ENCODE data around the gene HMGB1. TPM values are rescaled to one million over a fixed set of nuclear protein-coding genes. Genes with fewer than 3 reads are reported as not detected.

Gene HMGB1
- total and polyA plus RNA-seq, 2 of the 13 experiments (the other 11 are each of a cell fraction or from before 2014, with no cell fraction given), result 115 to 584 TPM

DNA sequence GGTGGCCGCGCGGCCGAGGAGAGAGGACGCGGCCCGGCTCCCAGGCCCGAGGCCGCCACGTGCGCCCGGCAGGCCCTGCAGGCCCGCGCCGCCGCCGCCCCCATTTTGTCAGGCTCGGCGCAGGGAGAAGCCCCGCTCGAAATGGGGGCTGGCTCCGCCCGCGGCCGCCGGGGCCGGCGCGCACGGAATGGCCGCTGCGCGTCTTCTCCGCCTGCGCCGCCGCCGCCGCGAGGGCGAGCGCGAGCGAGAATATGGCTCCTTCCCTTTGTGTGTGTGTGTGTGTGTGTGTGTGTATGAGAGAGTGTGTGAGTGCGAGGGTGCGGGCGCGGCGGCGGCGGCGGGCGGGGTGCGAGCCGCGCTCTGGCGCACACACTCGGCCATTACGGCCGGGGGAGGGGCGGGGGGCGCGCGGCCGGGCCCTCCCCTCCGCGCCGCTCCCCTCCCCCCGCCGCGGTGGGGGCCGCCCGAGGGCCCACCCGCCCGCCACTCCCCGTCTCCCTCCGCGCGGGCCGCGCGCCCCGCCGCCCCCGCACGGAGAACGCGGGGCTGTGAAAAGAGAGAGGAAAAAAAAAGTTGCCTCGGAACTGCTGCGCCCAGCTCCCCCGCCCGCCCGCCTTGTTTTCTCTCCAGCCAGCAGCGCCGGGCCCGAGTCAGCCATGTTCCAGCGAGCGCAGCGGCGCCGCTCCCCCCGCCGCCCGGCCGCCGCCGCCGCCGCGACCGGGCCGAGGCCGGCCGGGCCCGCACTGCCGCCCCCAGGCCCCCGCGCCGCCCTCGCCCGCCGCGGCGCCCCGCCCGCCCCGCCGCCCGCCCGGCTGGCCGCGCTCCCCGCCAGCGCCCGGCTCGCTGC, 1.0 kb downstream of the HMGB1 start (continued):
- TF ChIP-seq SAP130 (CRISPR knock-in tag; IDR thresholded peaks at IDR 0.05; ENCODE audit: low read depth) (peak; percentile 13; the same call in 1 of the 2 replicates), TCF12 (IDR thresholded peaks at IDR 0.05) (no peak), TCF12 (CRISPR knock-in tag; IDR thresholded peaks at IDR 0.05) (no peak), ZNF260 (CRISPR knock-in tag; IDR thresholded peaks at IDR 0.05; ENCODE audit: borderline replicate concordance, low read depth) (no peak), ZNF709 (CRISPR knock-in tag; IDR thresholded peaks at IDR 0.05) (0 out of 2 replicates have a peak, but pooled peaks have one; percentile 47), AGO1 (IDR thresholded peaks at IDR 0.05; ENCODE audit: low read depth, low read length, poor library complexity, severe bottlenecking) (peak; percentile 78), ZNF253 (CRISPR knock-in tag; IDR thresholded peaks at IDR 0.05; ENCODE audit: borderline replicate concordance) (no peak), ZNF558 (CRISPR knock-in tag; IDR thresholded peaks at IDR 0.05; ENCODE audit: borderline replicate concordance) (peak; percentile 58; the same call in 1 of the 2 replicates), MTF2 (CRISPR knock-in tag; IDR thresholded peaks at IDR 0.05; ENCODE audit: borderline replicate concordance) (no peak), RBM22 (optimal IDR thresholded peaks at IDR 0.05; ENCODE audit: low read length) (peak; percentile 25), POLR2AphosphoS2 (IDR thresholded peaks at IDR 0.05; ENCODE audit: low read depth, low read length) (no peak), ZNF563 (CRISPR knock-in tag; IDR thresholded peaks at IDR 0.05) (peak; percentile 88; the same call in 1 of the 2 replicates), HNRNPLL (IDR thresholded peaks at IDR 0.05; ENCODE audit: low read depth, low read length, poor library complexity, severe bottlenecking) (peak; percentile 79), BORCS8-MEF2B (CRISPR knock-in tag; IDR thresholded peaks at IDR 0.05) (peak; percentile 67; the same call in 1 of the 2 replicates), IRX3 (CRISPR knock-in tag; IDR thresholded peaks at IDR 0.05; ENCODE audit: borderline replicate concordance, low read depth) (peak; percentile 90; the same call in 1 of the 2 replicates), PAX8 (CRISPR knock-in tag; IDR thresholded peaks at IDR 0.05; ENCODE audit: borderline replicate concordance) (peak; percentile 51; the same call in 1 of the 2 replicates)
- TF ChIP-seq, protein P1, sequence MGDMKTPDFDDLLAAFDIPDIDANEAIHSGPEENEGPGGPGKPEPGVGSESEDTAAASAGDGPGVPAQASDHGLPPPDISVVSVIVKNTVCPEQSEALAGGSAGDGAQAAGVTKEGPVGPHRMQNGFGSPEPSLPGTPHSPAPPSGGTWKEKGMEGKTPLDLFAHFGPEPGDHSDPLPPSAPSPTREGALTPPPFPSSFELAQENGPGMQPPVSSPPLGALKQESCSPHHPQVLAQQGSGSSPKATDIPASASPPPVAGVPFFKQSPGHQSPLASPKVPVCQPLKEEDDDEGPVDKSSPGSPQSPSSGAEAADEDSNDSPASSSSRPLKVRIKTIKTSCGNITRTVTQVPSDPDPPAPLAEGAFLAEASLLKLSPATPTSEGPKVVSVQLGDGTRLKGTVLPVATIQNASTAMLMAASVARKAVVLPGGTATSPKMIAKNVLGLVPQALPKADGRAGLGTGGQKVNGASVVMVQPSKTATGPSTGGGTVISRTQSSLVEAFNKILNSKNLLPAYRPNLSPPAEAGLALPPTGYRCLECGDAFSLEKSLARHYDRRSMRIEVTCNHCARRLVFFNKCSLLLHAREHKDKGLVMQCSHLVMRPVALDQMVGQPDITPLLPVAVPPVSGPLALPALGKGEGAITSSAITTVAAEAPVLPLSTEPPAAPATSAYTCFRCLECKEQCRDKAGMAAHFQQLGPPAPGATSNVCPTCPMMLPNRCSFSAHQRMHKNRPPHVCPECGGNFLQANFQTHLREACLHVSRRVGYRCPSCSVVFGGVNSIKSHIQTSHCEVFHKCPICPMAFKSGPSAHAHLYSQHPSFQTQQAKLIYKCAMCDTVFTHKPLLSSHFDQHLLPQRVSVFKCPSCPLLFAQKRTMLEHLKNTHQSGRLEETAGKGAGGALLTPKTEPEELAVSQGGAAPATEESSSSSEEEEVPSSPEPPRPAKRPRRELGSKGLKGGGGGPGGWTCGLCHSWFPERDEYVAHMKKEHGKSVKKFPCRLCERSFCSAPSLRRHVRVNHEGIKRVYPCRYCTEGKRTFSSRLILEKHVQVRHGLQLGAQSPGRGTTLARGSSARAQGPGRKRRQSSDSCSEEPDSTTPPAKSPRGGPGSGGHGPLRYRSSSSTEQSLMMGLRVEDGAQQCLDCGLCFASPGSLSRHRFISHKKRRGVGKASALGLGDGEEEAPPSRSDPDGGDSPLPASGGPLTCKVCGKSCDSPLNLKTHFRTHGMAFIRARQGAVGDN (CRISPR knock-in tag; IDR thresholded peaks at IDR 0.05), result peak; percentile 77

All from HepG2 (cell line).